Measurements from ENCODE around the gene SERPINH1.

- TF ChIP-seq EZH2 (IDR thresholded peaks at IDR 0.05; ENCODE audit: borderline replicate concordance, low read depth, low read length, severe bottlenecking) = no peak
- TF ChIP-seq POLR2AphosphoS5 (IDR thresholded peaks at IDR 0.05; ENCODE audit: insufficient read depth, low read depth, low read length) = no peak
- TF ChIP-seq, protein P1, sequence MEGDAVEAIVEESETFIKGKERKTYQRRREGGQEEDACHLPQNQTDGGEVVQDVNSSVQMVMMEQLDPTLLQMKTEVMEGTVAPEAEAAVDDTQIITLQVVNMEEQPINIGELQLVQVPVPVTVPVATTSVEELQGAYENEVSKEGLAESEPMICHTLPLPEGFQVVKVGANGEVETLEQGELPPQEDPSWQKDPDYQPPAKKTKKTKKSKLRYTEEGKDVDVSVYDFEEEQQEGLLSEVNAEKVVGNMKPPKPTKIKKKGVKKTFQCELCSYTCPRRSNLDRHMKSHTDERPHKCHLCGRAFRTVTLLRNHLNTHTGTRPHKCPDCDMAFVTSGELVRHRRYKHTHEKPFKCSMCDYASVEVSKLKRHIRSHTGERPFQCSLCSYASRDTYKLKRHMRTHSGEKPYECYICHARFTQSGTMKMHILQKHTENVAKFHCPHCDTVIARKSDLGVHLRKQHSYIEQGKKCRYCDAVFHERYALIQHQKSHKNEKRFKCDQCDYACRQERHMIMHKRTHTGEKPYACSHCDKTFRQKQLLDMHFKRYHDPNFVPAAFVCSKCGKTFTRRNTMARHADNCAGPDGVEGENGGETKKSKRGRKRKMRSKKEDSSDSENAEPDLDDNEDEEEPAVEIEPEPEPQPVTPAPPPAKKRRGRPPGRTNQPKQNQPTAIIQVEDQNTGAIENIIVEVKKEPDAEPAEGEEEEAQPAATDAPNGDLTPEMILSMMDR (IDR thresholded peaks at IDR 0.05; ENCODE audit: extremely low read depth in 1 of 2, insufficient read depth in 1 of 2, low read depth in 1 of 2, low read length in 2 of 2) = no peak
- TF ChIP-seq POLR2A (IDR thresholded peaks at IDR 0.05; ENCODE audit: low read depth, low read length) = no peak
- no peak for TF ChIP-seq JUN (IDR thresholded peaks at IDR 0.05; ENCODE audit: borderline replicate concordance, insufficient read depth, insufficient read length, low read depth)
- TF ChIP-seq FOS (IDR thresholded peaks at IDR 0.05; ENCODE audit: borderline replicate concordance, insufficient read depth, low read length) = no peak
- TF ChIP-seq, protein P2, sequence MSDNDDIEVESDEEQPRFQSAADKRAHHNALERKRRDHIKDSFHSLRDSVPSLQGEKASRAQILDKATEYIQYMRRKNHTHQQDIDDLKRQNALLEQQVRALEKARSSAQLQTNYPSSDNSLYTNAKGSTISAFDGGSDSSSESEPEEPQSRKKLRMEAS (IDR thresholded peaks at IDR 0.05; ENCODE audit: insufficient read depth, insufficient read length) = no peak
These were observed 22.4 kb upstream of the SERPINH1 start for GRCh38 chr11:75539459-75540334.
